Body of pancreas (tissue), 4 donors: ENCODE data around the gene RDX. TPM values are rescaled to one million over a fixed set of nuclear protein-coding genes. Genes with fewer than 3 reads are reported as not detected.

Experiments
- ATAC-seq: fragments of 150-250 bp; one replicate; pipeline ENCODE4 v1.9.1; 2016
- DNase-seq, 4 donors: peaks; one replicate each; pipeline ENCODE4 v3.0.0-alpha.2; 2019
- H3K27ac ChIP-seq, 4 donors: fragments of 200-600 bp; sonication (generic); 1 replicate in 3 of 4; 2 replicates in 1 of 4; pipeline versions ENCODE4 v1.5.1 to v1.6.1; 2016 to 2019; ENCODE audit warnings: mild to moderate bottlenecking in 1 of 4, mixed read lengths in 1 of 4, moderate library complexity in 1 of 4
- H3K27me3 ChIP-seq, 2 donors: fragments of 200-600 bp; sonication (generic); one replicate each; pipeline ENCODE4 v1.6.0; 2016; ENCODE audit warnings: mild to moderate bottlenecking in 1 of 2
- H3K36me3 ChIP-seq, 2 donors: fragments of 200-600 bp; sonication (generic); replicated peaks in 1 of 2; 2 replicates each; pipeline ENCODE4 v1.5.1; 2016; ENCODE audit warnings: low read depth in 2 of 2; ENCODE audit not compliant: insufficient read depth in 1 of 2
- H3K4me1 ChIP-seq: fragments of 200-600 bp; sonication (generic); one replicate; pipeline ENCODE4 v1.6.0; 2016
- H3K4me3 ChIP-seq, 2 donors: fragments of 200-600 bp; sonication (generic); 1 replicate in 1 of 2; 2 replicates in 1 of 2; pipeline ENCODE4 v1.5.1; 2016 to 2019
- H3K9me3 ChIP-seq, 3 donors: fragments of 200-600 bp; sonication (generic); 1 replicate in 2 of 3; 2 replicates in 1 of 3; pipeline ENCODE4 v1.5.1; 2016
- POLR2A ChIP-seq, 3 donors: fragments of 450-650 bp; IDR thresholded peaks; one replicate each; pipeline ENCODE4 v1.6.1; 2016; ENCODE audit warnings: antibody characterized with exemption in 3 of 3, mild to moderate bottlenecking in 2 of 3
- WGBS, 2 donors: methylation state at CpG; one replicate each; pipeline ENCODE4 v1.1.5; 2017; 5-methylcytosine and 5-hydroxymethylcytosine counted together
- intact Hi-C: fragments of 100-400 bp; cut with DNase I; formaldehyde crosslinking; loops from one replicate; pipeline ENCODE4 v1.15.1; 2023
- total RNA-seq, 2 donors: library from RNA; depleted of rRNA; stranded (reverse); fragments of >200 nt; gene quantifications; one replicate each; pipeline ENCODE4 v1.1.0, GENCODE V29; 2016
- TF ChIP-seq, protein P1 (sequence below), 7 experiments: fragments of 450-650 bp in 4 of 7; fragments of 200-600 bp in 3 of 7; sonication (generic) in 3 of 7; IDR thresholded peaks; one replicate each; pipeline ENCODE4 v1.5.1; 2016 to 2019; ENCODE audit warnings: antibody characterized with exemption in 7 of 7

Gene RDX
- total RNA-seq, 2 donors from 2014 or later = 43.8 TPM

GRCh38 chr11:110133160-110133559 is 163.3 kb downstream of the RDX start:
- DNase-seq (no peak), ATAC-seq (no peak)
- Histone ChIP-seq H3K9me3 (no peaks in the 10 kb centered on the region), H3K27me3 (no peaks in the 10 kb centered on the region), H3K4me1 (no peaks in the 10 kb centered on the region), H3K36me3 (no peaks in the 10 kb centered on the region), H3K27ac (no peak overlapping the region), H3K4me3 (no peak overlapping the region)
- intact Hi-C loops = no loop called here
- WGBS, 2 donors = 74 to 78% methylated on average over 2 of the region's 2 CpGs
- TF ChIP-seq, protein P1, sequence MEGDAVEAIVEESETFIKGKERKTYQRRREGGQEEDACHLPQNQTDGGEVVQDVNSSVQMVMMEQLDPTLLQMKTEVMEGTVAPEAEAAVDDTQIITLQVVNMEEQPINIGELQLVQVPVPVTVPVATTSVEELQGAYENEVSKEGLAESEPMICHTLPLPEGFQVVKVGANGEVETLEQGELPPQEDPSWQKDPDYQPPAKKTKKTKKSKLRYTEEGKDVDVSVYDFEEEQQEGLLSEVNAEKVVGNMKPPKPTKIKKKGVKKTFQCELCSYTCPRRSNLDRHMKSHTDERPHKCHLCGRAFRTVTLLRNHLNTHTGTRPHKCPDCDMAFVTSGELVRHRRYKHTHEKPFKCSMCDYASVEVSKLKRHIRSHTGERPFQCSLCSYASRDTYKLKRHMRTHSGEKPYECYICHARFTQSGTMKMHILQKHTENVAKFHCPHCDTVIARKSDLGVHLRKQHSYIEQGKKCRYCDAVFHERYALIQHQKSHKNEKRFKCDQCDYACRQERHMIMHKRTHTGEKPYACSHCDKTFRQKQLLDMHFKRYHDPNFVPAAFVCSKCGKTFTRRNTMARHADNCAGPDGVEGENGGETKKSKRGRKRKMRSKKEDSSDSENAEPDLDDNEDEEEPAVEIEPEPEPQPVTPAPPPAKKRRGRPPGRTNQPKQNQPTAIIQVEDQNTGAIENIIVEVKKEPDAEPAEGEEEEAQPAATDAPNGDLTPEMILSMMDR (IDR thresholded peaks at IDR 0.05) = no peak
- TF ChIP-seq POLR2A (IDR thresholded peaks at IDR 0.05) = no peak

DNA sequence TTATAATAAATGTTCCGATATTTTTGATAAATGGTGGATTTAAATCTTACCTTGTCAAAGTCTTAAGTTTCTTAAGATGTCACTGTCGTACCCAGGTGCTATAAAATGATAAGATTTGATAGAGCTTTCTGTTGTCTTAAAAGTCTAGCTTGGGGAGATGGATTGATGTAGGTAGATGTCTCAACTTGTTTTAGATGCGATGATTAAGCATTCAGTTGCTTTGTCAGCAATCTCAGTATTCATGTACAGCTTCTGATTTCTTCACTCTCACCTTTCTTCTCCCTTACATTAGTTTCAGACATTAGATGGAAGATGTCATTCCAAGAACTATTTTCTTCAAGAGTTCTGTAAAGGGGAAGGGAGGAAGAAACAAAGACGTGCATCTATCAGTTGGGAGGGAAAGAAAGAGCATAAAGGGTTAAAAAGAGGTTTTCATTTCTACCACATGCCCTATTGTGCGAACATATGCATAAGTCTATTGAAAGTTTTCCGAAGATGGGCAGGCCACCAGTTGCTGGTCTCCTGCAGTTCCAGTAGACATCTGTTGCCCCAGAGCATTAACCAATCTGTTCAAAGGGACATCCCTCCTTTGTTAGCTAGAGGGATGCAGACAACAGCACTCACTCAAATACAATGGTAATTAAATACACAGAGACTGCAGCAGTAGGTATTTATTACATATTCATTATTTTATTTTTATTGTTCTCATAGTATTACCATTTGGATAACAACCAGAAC is 164.9 kb downstream of the RDX start:
- DNase-seq (no peak), ATAC-seq (no peak)
- H3K36me3 ChIP-seq = no peaks in the 10 kb centered on the region
- H3K27me3 ChIP-seq = no peaks in the 10 kb centered on the region
- TF ChIP-seq, protein P1 (IDR thresholded peaks at IDR 0.05) = no peak
- TF ChIP-seq POLR2A (IDR thresholded peaks at IDR 0.05) = no peak
- 85 to 92% methylated on average over 6 of the region's 6 CpGs for whole genome bisulfite sequencing, 2 donors
- intact Hi-C loops = no loop called here
- H3K27ac ChIP-seq = no peak overlapping the region
- H3K4me1 ChIP-seq = no peaks in the 10 kb centered on the region
- no peaks in the 10 kb centered on the region for H3K9me3 ChIP-seq
- H3K4me3 ChIP-seq = no peak overlapping the region

- no peak for ATAC-seq
- 72 to 74% methylated on average over 10 of the region's 10 CpGs for WGBS, 2 donors
- intact Hi-C loops = no loop called here
Measured at GRCh38 chr11:110130642-110131238, 165.7 kb downstream of the RDX start.

DNA sequence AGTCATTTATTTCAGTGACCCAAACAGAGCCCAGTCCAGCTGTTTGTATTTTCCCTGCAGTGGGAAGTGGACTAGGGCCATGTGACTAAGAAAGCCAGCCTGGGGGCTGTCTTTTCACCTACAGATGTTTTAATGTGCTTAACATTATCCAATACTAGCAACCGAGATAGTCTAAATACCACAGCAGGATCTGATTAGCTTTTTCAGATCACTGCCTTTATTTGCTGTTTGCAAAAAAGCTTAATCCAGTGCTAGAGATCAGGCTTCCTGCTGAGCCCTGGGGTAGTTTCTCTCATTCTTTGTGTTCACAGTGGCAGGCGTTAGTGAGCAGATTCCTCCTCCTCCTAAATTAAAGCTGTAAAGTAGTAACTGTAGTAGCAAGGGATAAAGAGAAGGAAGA is 168.3 kb downstream of the RDX start:
- intact Hi-C loops = no loop called here
- Histone ChIP-seq H3K36me3 (no peaks in the 10 kb centered on the region), H3K4me1 (no peaks in the 10 kb centered on the region), H3K27ac (no peak overlapping the region), H3K27me3 (no peaks in the 10 kb centered on the region), H3K9me3 (no peaks in the 10 kb centered on the region), H3K4me3 (no peak overlapping the region)
- DNase-seq (no peak), ATAC-seq (no peak)
- whole genome bisulfite sequencing, 2 donors = 21 to 35% methylated on average over 2 of the region's 2 CpGs
- no peak for TF ChIP-seq POLR2A (IDR thresholded peaks at IDR 0.05)
- TF ChIP-seq, protein P1 (IDR thresholded peaks at IDR 0.05) = no peak

More at GRCh38 chr11:110130642-110131238, 165.7 kb downstream of the RDX start:
- no peaks in the 10 kb centered on the region for H3K36me3 ChIP-seq
- H3K27me3 ChIP-seq = no peaks in the 10 kb centered on the region
- H3K4me1 ChIP-seq = no peaks in the 10 kb centered on the region
- H3K4me3 ChIP-seq = no peak overlapping the region
- H3K9me3 ChIP-seq = no peaks in the 10 kb centered on the region
- no peak overlapping the region for H3K27ac ChIP-seq
- no peak for DNase-seq
- TF ChIP-seq POLR2A (IDR thresholded peaks at IDR 0.05) = no peak

DNA sequence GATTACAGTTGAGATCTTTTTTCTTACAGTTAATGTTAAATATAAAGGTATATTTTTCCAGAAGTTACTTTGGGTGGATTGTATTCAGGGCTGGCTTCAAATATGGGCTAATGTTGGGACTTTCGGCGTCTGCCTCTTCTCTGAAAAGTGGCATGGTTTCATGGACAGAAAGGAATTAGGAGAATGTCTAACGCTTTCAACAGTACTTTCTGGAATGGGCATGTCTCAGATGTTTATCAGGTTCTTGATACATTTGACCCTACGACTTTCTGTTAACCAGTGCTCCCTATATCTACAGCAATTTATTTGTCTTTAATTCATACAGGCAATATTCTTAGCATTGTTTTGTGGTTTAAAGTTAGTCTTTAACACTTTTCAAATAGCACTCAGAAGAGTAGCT is 169.5 kb downstream of the RDX start:
- WGBS, 2 donors = 86 to 94% methylated on average over 4 of the region's 4 CpGs
- no peak for TF ChIP-seq POLR2A (IDR thresholded peaks at IDR 0.05)
- TF ChIP-seq, protein P1 (IDR thresholded peaks at IDR 0.05) = no peak
- intact Hi-C loops = no loop called here
- no peak overlapping the region for H3K4me3 ChIP-seq
- ATAC-seq (no peak), DNase-seq (no peak)
- no peaks in the 10 kb centered on the region for H3K4me1 ChIP-seq
- no peaks in the 10 kb centered on the region for H3K36me3 ChIP-seq
- H3K27me3 ChIP-seq = no peaks in the 10 kb centered on the region
- no peaks in the 10 kb centered on the region for H3K9me3 ChIP-seq
- H3K27ac ChIP-seq = no peak overlapping the region
